ENCODE results near the gene LIM2.

The LIM2 gene

GRCh38 chr19:51331716-51332115 lies 56.1 kb downstream of the LIM2 start:
- TF ChIP-seq POLR2AphosphoS5 (IDR thresholded peaks at IDR 0.05; ENCODE audit: low read depth, low read length): no peak
- no peak for TF ChIP-seq TAF1 (IDR thresholded peaks at IDR 0.05; ENCODE audit: borderline replicate concordance, insufficient read depth, low read length)
- no peak for TF ChIP-seq FOXP2 (optimal IDR thresholded peaks at IDR 0.05; ENCODE audit: borderline replicate concordance, extremely low read depth, extremely low read length, insufficient read depth)
- TF ChIP-seq SIN3A (IDR thresholded peaks at IDR 0.05; ENCODE audit: borderline replicate concordance, insufficient read depth, low read length): no peak
- no peak for TF ChIP-seq REST (IDR thresholded peaks at IDR 0.05; ENCODE audit: insufficient read depth in 1 of 2, low read depth in 2 of 2, low read length in 2 of 2)

- TF ChIP-seq FOXP2 (optimal IDR thresholded peaks at IDR 0.05; ENCODE audit: borderline replicate concordance, extremely low read depth, extremely low read length, insufficient read depth): no peak
- TF ChIP-seq SIN3A (IDR thresholded peaks at IDR 0.05; ENCODE audit: borderline replicate concordance, insufficient read depth, low read length): no peak
- no peak for TF ChIP-seq REST (IDR thresholded peaks at IDR 0.05; ENCODE audit: insufficient read depth in 1 of 2, low read depth in 2 of 2, low read length in 2 of 2)
- TF ChIP-seq TAF1 (IDR thresholded peaks at IDR 0.05; ENCODE audit: borderline replicate concordance, insufficient read depth, low read length): no peak
- TF ChIP-seq POLR2AphosphoS5 (IDR thresholded peaks at IDR 0.05; ENCODE audit: low read depth, low read length): no peak
Measured at GRCh38 chr19:51331193-51331592, 56.6 kb downstream of the LIM2 start.

- no peak for TF ChIP-seq FOXP2 (optimal IDR thresholded peaks at IDR 0.05; ENCODE audit: borderline replicate concordance, extremely low read depth, extremely low read length, insufficient read depth)
Measured at GRCh38 chr19:51330366-51330765, 57.4 kb downstream of the LIM2 start.
